Thyroid gland (tissue), 4 donors: Measurements from ENCODE around the gene GALT. TPM values are rescaled to one million over a fixed set of nuclear protein-coding genes. Genes with fewer than 3 reads are reported as not detected.
A peak's percentile ranks its signal among the peaks of the same experiment; 100 is the strongest.

Source experiments
- DNase-seq, 2 donors: peaks; one replicate each; pipeline ENCODE4 v3.0.0-alpha.2; 2019
- H3K27ac ChIP-seq, 3 donors: fragments of 200-600 bp; sonication (generic); 1 replicate in 2 of 3; 2 replicates in 1 of 3; pipeline ENCODE4 v1.5.1; 2016 to 2019; ENCODE audit warnings: mild to moderate bottlenecking in 1 of 3, moderate library complexity in 1 of 3
- H3K27me3 ChIP-seq: fragments of 200-600 bp; sonication (generic); one replicate; pipeline ENCODE4 v1.5.1; 2019
- H3K36me3 ChIP-seq, 2 donors: fragments of 200-600 bp; sonication (generic); one replicate each; pipeline ENCODE4 v1.5.1; 2016 to 2019
- H3K4me1 ChIP-seq, 2 donors: fragments of 200-600 bp; sonication (generic); one replicate each; pipeline ENCODE4 v1.5.1; 2017 to 2019
- H3K4me3 ChIP-seq, 3 donors: fragments of 200-600 bp; sonication (generic); replicated peaks in 1 of 3; 1 replicate in 2 of 3; 2 replicates in 1 of 3; pipeline ENCODE4 v1.5.1; 2016; ENCODE audit warnings: mild to moderate bottlenecking in 1 of 3
- H3K9me3 ChIP-seq: fragments of 200-600 bp; sonication (generic); one replicate; pipeline ENCODE4 v1.5.1; 2017
- CTCF ChIP-seq, 6 experiments: fragments of 200-600 bp in 3 of 6; fragments of 450-650 bp in 3 of 6; sonication (generic) in 3 of 6; IDR thresholded peaks; one replicate each; pipeline ENCODE4 v1.5.1; 2016 to 2019; ENCODE audit warnings: antibody characterized with exemption in 6 of 6, mild to moderate bottlenecking in 2 of 6, inconsistent platforms in 1 of 6, moderate library complexity in 1 of 6
- POLR2A ChIP-seq, 2 donors: fragments of 450-650 bp; IDR thresholded peaks; one replicate each; pipeline ENCODE4 v1.6.1; 2017; ENCODE audit warnings: antibody characterized with exemption in 2 of 2, mild to moderate bottlenecking in 2 of 2, moderate library complexity in 1 of 2
- WGBS, 2 donors: methylation state at CpG; one replicate each; pipeline ENCODE4 v1.1.5; 2017; 5-methylcytosine and 5-hydroxymethylcytosine counted together
- intact Hi-C: fragments of 100-400 bp; cut with DNase I; formaldehyde crosslinking; loops from one replicate; pipeline ENCODE4 v1.15.1; 2023
- total RNA-seq, 4 donors: library from RNA; depleted of rRNA; stranded (reverse); fragments of >200 nt; gene quantifications; one replicate each; pipeline ENCODE4 v1.2.3, GENCODE V29; 2016

GALT gene
- total RNA-seq, 4 donors from 2014 or later = 48.7 to 76.5 (median 57.1) TPM

DNA sequence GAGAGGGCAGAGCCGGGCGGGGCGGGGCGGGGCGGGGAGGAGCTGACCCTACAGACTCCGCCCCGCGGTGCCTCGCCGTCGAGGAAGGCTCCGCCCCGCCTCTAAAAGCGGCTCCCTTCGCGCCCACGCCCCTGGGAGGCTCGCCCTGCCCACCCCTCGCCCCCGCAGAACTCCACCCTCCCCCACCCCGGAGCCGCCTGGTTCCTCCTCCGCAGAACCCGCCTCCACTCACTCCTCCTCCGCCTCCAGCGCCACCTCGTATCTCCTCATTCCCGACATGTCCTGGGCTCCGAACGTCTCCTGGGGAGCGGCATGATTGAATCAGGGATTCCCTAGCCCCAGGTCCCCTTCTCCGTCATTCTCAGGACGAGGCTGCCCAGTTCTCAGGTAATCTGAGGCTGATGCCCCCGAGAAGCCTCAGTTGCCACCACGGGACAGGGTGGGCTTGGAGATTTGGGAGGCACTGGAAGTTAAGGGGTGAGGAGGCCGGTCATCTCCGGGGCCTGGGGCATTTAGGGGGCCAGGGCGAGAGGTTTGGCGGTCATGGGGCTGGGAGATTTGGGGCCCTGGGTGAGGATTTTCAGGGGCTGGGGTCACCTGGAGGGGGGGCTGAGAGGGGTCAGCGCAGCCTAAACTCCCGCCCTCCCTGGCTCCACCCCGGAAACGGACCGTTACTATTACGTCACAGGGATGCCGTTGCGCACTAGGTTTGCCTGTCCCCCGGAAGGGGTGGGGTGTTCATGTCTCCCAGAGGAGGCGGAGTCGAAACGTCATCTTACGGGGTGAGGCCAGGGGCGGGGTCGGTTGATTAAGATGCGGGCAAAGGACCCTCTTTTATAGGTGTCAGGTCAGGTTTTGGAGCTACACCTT, 19.1 kb downstream of the GALT start:
- intact Hi-C loops = no loop called here
- Histone ChIP-seq H3K27ac (peak overlapping the region; percentile 94 to 99 (median 98)), H3K4me3 (peak overlapping the region; percentile 29 to 73 (median 66)), H3K4me1 (peaks cover 4 to 19% of the 10 kb centered on the region in 2 donors), H3K27me3 (no peaks in the 10 kb centered on the region), H3K36me3 (no peaks in the 10 kb centered on the region), H3K9me3 (no peaks in the 10 kb centered on the region)
- 2 to 4% methylated on average over 31 to 46 of the region's 55 CpGs for WGBS, 2 donors
- peak; percentile 82 to 86 for TF ChIP-seq POLR2A (IDR thresholded peaks at IDR 0.05)
- peak in 1 of 6 experiments; percentile 30 for TF ChIP-seq CTCF (IDR thresholded peaks at IDR 0.05)
- peak; percentile 96 for DNase-seq

DNA sequence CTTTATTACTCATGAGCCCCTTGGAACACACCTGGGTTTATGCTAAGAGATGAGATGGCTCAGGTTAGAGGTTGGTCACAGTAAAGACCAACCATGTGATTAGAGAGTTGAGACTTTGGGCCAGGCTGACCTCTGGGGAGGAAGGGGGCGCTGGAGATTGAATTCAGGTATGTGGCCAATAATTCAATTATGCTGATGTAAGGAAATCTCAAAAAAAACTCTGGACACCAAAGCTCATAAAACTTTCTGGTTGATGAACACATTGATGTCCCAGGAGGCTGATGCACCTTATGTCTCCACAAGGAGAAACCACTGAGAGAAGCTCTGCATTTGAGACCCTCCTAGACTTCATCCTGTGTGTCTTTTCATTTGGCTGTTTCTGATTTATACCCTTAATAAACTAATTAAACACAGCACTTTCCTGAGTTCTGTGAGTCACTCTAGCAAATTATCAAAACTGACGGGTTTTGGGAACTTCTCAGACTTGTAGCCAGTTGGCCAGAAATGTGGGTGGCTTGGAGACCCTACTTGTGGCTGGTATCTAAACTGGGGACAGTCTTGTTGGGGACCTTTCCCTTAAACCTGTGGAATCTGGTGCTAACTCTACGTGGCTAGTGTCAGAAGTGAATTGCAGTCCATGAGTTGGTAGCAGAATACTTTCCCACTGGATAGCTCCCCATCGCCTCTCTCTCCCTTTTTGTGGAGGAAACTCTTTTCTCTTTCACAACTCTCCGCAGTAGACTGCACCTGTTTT, 23.5 kb downstream of the GALT start:
- Histone ChIP-seq H3K4me1 (peaks cover 4 to 13% of the 10 kb centered on the region in 2 donors), H3K4me3 (no peak overlapping the region), H3K36me3 (no peaks in the 10 kb centered on the region), H3K27ac (no peak overlapping the region), H3K9me3 (no peaks in the 10 kb centered on the region), H3K27me3 (no peaks in the 10 kb centered on the region)
- intact Hi-C loops = no loop called here
- TF ChIP-seq CTCF (IDR thresholded peaks at IDR 0.05) (no peak), POLR2A (IDR thresholded peaks at IDR 0.05) (no peak)
- no peak for DNase-seq
- 91 to 96% methylated on average over 5 of the region's 5 CpGs for WGBS, 2 donors

DNA sequence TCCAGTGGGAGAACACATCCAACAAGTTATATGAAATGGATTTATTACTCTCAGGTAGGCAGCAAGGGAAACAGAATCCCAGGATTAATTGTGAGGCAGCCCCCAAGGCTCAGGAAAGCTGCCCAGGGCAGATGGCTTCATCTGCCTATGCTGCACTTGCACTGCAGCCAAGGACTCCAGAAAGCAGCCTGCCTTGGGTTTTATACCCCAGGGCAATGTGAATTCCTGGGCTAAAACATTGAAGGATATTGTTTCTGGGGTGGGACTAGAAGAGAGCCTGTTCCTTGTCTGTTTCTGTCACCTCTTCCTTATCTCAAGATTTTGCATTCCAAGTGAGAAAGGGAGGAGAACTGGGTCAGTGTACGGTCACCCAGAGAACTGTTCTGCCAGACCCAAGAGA, 24.8 kb downstream of the GALT start:
- H3K27ac ChIP-seq = no peak overlapping the region
- no peaks in the 10 kb centered on the region for H3K36me3 ChIP-seq
- TF ChIP-seq CTCF (IDR thresholded peaks at IDR 0.05) (no peak), POLR2A (IDR thresholded peaks at IDR 0.05) (no peak)
- H3K4me3 ChIP-seq = no peak overlapping the region
- WGBS, 2 donors = 83 to 88% methylated on average over 1 of the region's 1 CpG
- no peak for DNase-seq
- no peaks in the 10 kb centered on the region for H3K9me3 ChIP-seq
- intact Hi-C loops = no loop called here
- peaks cover 4 to 11% of the 10 kb centered on the region in 2 donors for H3K4me1 ChIP-seq
- H3K27me3 ChIP-seq = no peaks in the 10 kb centered on the region

GRCh38 chr9:34674440-34674839, 28.0 kb downstream of the GALT start:
- WGBS, 2 donors = 87 to 92% methylated on average over 3 of the region's 3 CpGs
- Histone ChIP-seq H3K27ac (no peak overlapping the region), H3K36me3 (no peaks in the 10 kb centered on the region), H3K27me3 (no peaks in the 10 kb centered on the region), H3K4me3 (no peak overlapping the region), H3K4me1 (no peaks in the 10 kb centered on the region), H3K9me3 (no peaks in the 10 kb centered on the region)
- TF ChIP-seq POLR2A (IDR thresholded peaks at IDR 0.05) (no peak), CTCF (IDR thresholded peaks at IDR 0.05) (no peak)
- intact Hi-C loops = no loop called here
- DNase-seq = no peak
